H9 (cell line): ENCODE data around the gene OR10D3. TPM values are rescaled to one million over a fixed set of nuclear protein-coding genes. Genes with fewer than 3 reads are reported as not detected.

Experiments
- DNase-seq: peaks from one replicate; pipeline ENCODE4 v3.0.0-alpha.2; 2017
- H2AFZ ChIP-seq: one replicate; pipeline ENCODE4 v1.6.1; 2013; ENCODE audit warnings: mild to moderate bottlenecking, low read length, control low read depth, moderate library complexity
- H2AK5ac ChIP-seq: 2 replicates; pipeline ENCODE4 v1.6.1; 2013; ENCODE audit warnings: low read length, control low read depth, mixed read lengths; ENCODE audit not compliant: insufficient read length
- H2BK120ac ChIP-seq: one replicate; pipeline ENCODE4 v1.6.1; 2013; ENCODE audit warnings: low read depth, mild to moderate bottlenecking, low read length, control low read depth, inconsistent platforms; ENCODE audit not compliant: poor library complexity, severe bottlenecking
- H2BK12ac ChIP-seq: 2 replicates; pipeline ENCODE4 v1.6.1; 2013; ENCODE audit warnings: low read length, control low read depth, mixed read lengths, low read depth; ENCODE audit not compliant: insufficient read length
- H2BK15ac ChIP-seq: 2 replicates; pipeline ENCODE4 v1.6.1; 2013; ENCODE audit warnings: low read depth, low read length, control low read depth
- H2BK20ac ChIP-seq: one replicate; pipeline ENCODE4 v1.6.1; 2013; ENCODE audit warnings: low read depth, mild to moderate bottlenecking, low read length, control low read depth, inconsistent platforms; ENCODE audit not compliant: poor library complexity, severe bottlenecking
- H2BK5ac ChIP-seq: 2 replicates; pipeline ENCODE4 v1.6.1; 2013; ENCODE audit warnings: low read length, control low read depth, mixed read lengths; ENCODE audit not compliant: insufficient read length
- H3K14ac ChIP-seq: 2 replicates; pipeline ENCODE4 v1.6.1; 2013; ENCODE audit warnings: low read length, control low read depth; ENCODE audit not compliant: insufficient read depth
- H3K18ac ChIP-seq: 2 replicates; pipeline ENCODE4 v1.6.1; 2013; ENCODE audit warnings: low read depth, mild to moderate bottlenecking, mixed read lengths, low read length, control low read depth; ENCODE audit not compliant: insufficient read length
- H3K23ac ChIP-seq: 2 replicates; pipeline ENCODE4 v1.6.1; 2013; ENCODE audit warnings: low read length, control low read depth, mixed read lengths, low read depth; ENCODE audit not compliant: insufficient read length
- H3K23me2 ChIP-seq: 2 replicates; pipeline ENCODE4 v1.6.1; 2013; ENCODE audit warnings: low read depth, mild to moderate bottlenecking, mixed read lengths, low read length, control low read depth; ENCODE audit not compliant: insufficient read length, poor library complexity, severe bottlenecking
- H3K27ac ChIP-seq: 2 replicates; pipeline ENCODE4 v1.5.1; 2013; ENCODE audit warnings: low read length, control low read depth, mixed read lengths, low read depth; ENCODE audit not compliant: insufficient read length
- H3K27me3 ChIP-seq: 2 replicates; pipeline ENCODE4 v1.6.1; 2013; ENCODE audit warnings: low read length, control low read depth, inconsistent platforms; ENCODE audit not compliant: insufficient read depth
- H3K4ac ChIP-seq: 2 replicates; pipeline ENCODE4 v1.6.1; 2013; ENCODE audit warnings: low read depth, mild to moderate bottlenecking, control low read depth, inconsistent platforms, low read length, moderate library complexity
- H3K4me1 ChIP-seq: 2 replicates; pipeline ENCODE4 v1.6.1; 2013; ENCODE audit warnings: low read length, control low read depth, inconsistent platforms; ENCODE audit not compliant: insufficient read depth
- H3K4me2 ChIP-seq: 2 replicates; pipeline ENCODE4 v1.6.1; 2013; ENCODE audit warnings: low read length, control low read depth, mixed read lengths; ENCODE audit not compliant: insufficient read length, insufficient read depth
- H3K56ac ChIP-seq: 2 replicates; pipeline ENCODE4 v1.6.1; 2013; ENCODE audit warnings: low read depth, mild to moderate bottlenecking, mixed read lengths, low read length, control low read depth; ENCODE audit not compliant: insufficient read length
- H3K79me1 ChIP-seq: 2 replicates; pipeline ENCODE4 v1.6.1; 2013; ENCODE audit warnings: low read depth, mild to moderate bottlenecking, moderate library complexity, low read length, control low read depth, inconsistent platforms; ENCODE audit not compliant: insufficient read depth, poor library complexity, severe bottlenecking
- H3K79me2 ChIP-seq: 2 replicates; pipeline ENCODE4 v1.6.1; 2013; ENCODE audit warnings: low read length, control low read depth, inconsistent platforms; ENCODE audit not compliant: insufficient read depth
- H3K9ac ChIP-seq: 2 replicates; pipeline ENCODE4 v1.6.1; 2013; ENCODE audit warnings: low read length, control low read depth, mixed read lengths; ENCODE audit not compliant: insufficient read length; ENCODE audit errors: extremely low read depth
- H3K9me3 ChIP-seq: one replicate; pipeline ENCODE4 v1.6.1; 2013; ENCODE audit warnings: low read depth, low read length, inconsistent platforms; ENCODE audit not compliant: control insufficient read depth
- H3T11ph ChIP-seq: one replicate; pipeline ENCODE4 v1.6.1; 2013; ENCODE audit warnings: mild to moderate bottlenecking, low read length, control low read depth, inconsistent platforms
- H4K20me1 ChIP-seq: one replicate; pipeline ENCODE4 v1.6.1; 2013; ENCODE audit not compliant: control insufficient read depth, insufficient read length, insufficient read depth
- H4K5ac ChIP-seq: 2 replicates; pipeline ENCODE4 v1.6.1; 2013; ENCODE audit warnings: low read depth, mild to moderate bottlenecking, mixed read lengths, low read length, control low read depth; ENCODE audit not compliant: insufficient read length
- H4K8ac ChIP-seq: replicated peaks from 2 replicates; pipeline ENCODE4 v1.6.1; 2013; ENCODE audit warnings: low read length, control low read depth, mixed read lengths, low read depth; ENCODE audit not compliant: insufficient read length
- H4K91ac ChIP-seq: 2 replicates; pipeline ENCODE4 v1.6.1; 2013; ENCODE audit warnings: low read depth, mild to moderate bottlenecking, moderate library complexity, mixed read lengths, low read length, control low read depth; ENCODE audit not compliant: insufficient read length
- H3K27ac Mint-ChIP-seq, 3 experiments: 2 replicates in 2 of 3; 3 replicates in 1 of 3; pipeline ENCODE4 v1.8.0; 2020 to 2021; ENCODE audit warnings: mixed read lengths in 3 of 3, mild to moderate bottlenecking in 1 of 3, moderate library complexity in 1 of 3
- H3K27me3 Mint-ChIP-seq: 2 replicates; pipeline ENCODE4 v1.8.0; 2021; ENCODE audit warnings: low read depth, mild to moderate bottlenecking, moderate library complexity, mixed read lengths
- H3K36me3 Mint-ChIP-seq, 3 experiments: 2 replicates in 2 of 3; 3 replicates in 1 of 3; pipeline ENCODE4 v1.8.0; 2020 to 2021; ENCODE audit warnings: low read depth in 3 of 3, mixed read lengths in 3 of 3; ENCODE audit not compliant: insufficient read depth in 1 of 3
- H3K4me1 Mint-ChIP-seq, 2 experiments: 2 replicates each; pipeline ENCODE4 v1.8.0; 2020; ENCODE audit warnings: mixed read lengths in 2 of 2
- H3K4me3 Mint-ChIP-seq, 2 experiments: 2 replicates in 1 of 2; 3 replicates in 1 of 2; pipeline ENCODE4 v1.8.0; 2020 to 2021; ENCODE audit warnings: mild to moderate bottlenecking in 2 of 2, mixed read lengths in 2 of 2, moderate library complexity in 1 of 2
- H3K9me3 Mint-ChIP-seq, 2 experiments: 2 replicates in 1 of 2; 3 replicates in 1 of 2; pipeline ENCODE4 v1.8.0; 2020; ENCODE audit warnings: mild to moderate bottlenecking in 2 of 2, mixed read lengths in 2 of 2, moderate library complexity in 1 of 2
- CTCF ChIP-seq: fragments of 200-600 bp; sonication (generic); conservative IDR thresholded peaks from 3 replicates; pipeline ENCODE4 v1.8.0; 2021; ENCODE audit warnings: antibody characterized with exemption, mild to moderate bottlenecking
- WGBS: extraction: QIAGEN DNeasy Blood & Tissue Kit; methylation state at CpG from one replicate; pipeline ENCODE4 v1.1.7; 2013; ENCODE audit warnings: missing lambda C conversion rate, low lambda C conversion rate, mixed read lengths; ENCODE audit not compliant: insufficient read length; ENCODE audit errors: extremely low coverage; 5-methylcytosine and 5-hydroxymethylcytosine counted together
- total RNA-seq: library from RNA; stranded (reverse); gene quantifications from 2 replicates; pipeline ENCODE4 v1.2.1, GENCODE V29; 2021

The OR10D3 gene
- total RNA-seq, 1 experiment from 2014 or later, result not detected

- H3K4me1 Mint-ChIP-seq, result peaks cover 2 to 6% of the 10 kb centered on the region in 2 experiments
- Histone ChIP-seq H3T11ph (no peak overlapping the region), H2BK12ac (no peak overlapping the region), H3K27ac (no peak overlapping the region), H2BK20ac (no peak overlapping the region), H3K79me2 (no peaks in the 10 kb centered on the region), H3K23ac (no peak overlapping the region), H4K8ac (no peak overlapping the region), H3K23me2 (no peaks in the 10 kb centered on the region), H3K27me3 (no peaks in the 10 kb centered on the region), H3K56ac (no peak overlapping the region), H4K5ac (no peak overlapping the region), H3K4me1 (peaks cover 3% of the 10 kb centered on the region), H3K4ac (no peak overlapping the region), H3K4me2 (no peak overlapping the region), H2AK5ac (no peak overlapping the region), H3K18ac (no peak overlapping the region), H3K9me3 (no peaks in the 10 kb centered on the region), H3K79me1 (no peaks in the 10 kb centered on the region), H2BK15ac (no peak overlapping the region), H2BK5ac (no peak overlapping the region), H2AFZ (no peak overlapping the region), H4K91ac (no peak overlapping the region), H4K20me1 (no peaks in the 10 kb centered on the region), H3K14ac (no peak overlapping the region), H2BK120ac (no peak overlapping the region), H3K9ac (no peak overlapping the region)
- DNase-seq, result no peak
- H3K9me3 Mint-ChIP-seq, result peaks cover 0 to 2% of the 10 kb centered on the region in 2 experiments; a peak in 1 of 5 replicates
- no peaks in the 10 kb centered on the region; the same call in 1 of the 2 replicates for H3K27me3 Mint-ChIP-seq
- 0 out of 7 replicates have a peak, but pooled peaks cover 0 to 2% (median 0%) of the 10 kb centered on the region in 3 experiments for H3K36me3 Mint-ChIP-seq
- TF ChIP-seq CTCF, result no peak
- WGBS, result no CpG with 5 or more reads among the region's 7 CpGs
- no peak overlapping the region for H3K4me3 Mint-ChIP-seq
- H3K27ac Mint-ChIP-seq, result no peak overlapping the region
Observed at GRCh38 chr11:124198897-124199296, 15.8 kb downstream of the OR10D3 start.
